Left cardiac atrium (tissue), 4 donors: Measurements from ENCODE around the gene ERBB4. TPM values are rescaled to one million over a fixed set of nuclear protein-coding genes. Genes with fewer than 3 reads are reported as not detected.

Experiments used
- ATAC-seq, 2 donors: fragments of 200-7000 bp; cut with Tn5 transposase; one replicate each; pipeline ENCODE4 v1.9.1; 2020; ENCODE audit warnings: mild to moderate bottlenecking in 2 of 2, moderate library complexity in 2 of 2
- DNase-seq: peaks from one replicate; pipeline ENCODE4 v3.0.0-alpha.2; 2020
- intact Hi-C, 2 donors: fragments of 100-400 bp; cut with DNase I; formaldehyde crosslinking; loops; one replicate each; pipeline versions ENCODE4 v1.14.1 to v1.15.1; 2022 to 2023
- total RNA-seq, 2 donors: library from RNA; stranded (reverse); fragmentation: NEBNext Ultra II Directional; extraction: Animal tissue kit (Norgen Biotek cat#: 25700); gene quantifications; one replicate each; pipeline ENCODE4 v1.2.1, GENCODE V29; 2021
- donor health status: DM: no; HTN: yes; CAD: no.
- donor health status: DM: no; HTN: yes; CAD: no; lungs with severe emphysema.
- donor health status: DM: yes; HTN: yes; CAD: no.
- donor health status: Dilated cardiomyopathy.

The ERBB4 gene
- total RNA-seq, 2 donors from 2014 or later = 17.9 to 20.6 TPM

DNA sequence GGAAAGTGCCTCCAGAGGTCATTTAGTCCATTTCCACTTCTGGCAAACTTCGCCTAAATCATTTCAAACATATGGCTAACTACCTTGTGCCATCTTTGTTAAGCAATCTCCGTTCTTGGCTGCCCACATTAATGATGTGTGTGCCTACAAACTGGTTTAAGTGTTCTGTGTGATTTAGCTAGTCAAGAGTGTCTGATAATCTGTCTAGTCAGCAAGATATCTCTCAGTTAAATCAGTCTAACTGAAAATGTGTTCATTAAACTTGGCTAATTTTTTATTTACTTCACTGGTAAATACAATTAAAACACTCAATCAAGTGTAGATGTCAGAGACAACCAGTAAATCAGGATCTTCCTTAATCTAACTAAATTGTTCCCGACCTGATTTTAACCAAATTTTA lies 352.4 kb downstream of the ERBB4 start:
- intact Hi-C loops = no loop called here
- no peak for DNase-seq
- no peak for ATAC-seq

DNA sequence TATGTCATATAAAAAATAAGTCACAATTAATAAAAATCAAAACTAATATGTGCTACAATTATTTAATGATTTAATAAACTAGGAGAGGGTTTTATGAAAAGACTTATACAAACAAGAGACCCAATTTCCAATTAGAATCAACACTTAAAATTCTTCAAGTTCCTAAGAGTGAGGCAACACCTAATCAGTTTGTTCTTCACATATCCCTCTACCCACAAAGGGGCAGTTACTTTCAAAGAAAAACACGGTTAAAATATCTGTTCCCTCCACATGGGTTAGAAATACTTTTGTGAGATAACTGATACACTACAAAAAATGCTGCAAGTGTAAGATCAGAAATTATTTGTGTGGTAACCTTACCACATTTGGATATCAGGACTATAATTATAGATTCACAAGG lies 357.0 kb downstream of the ERBB4 start:
- DNase-seq = no peak
- intact Hi-C loops = no loop called here
- no peak for ATAC-seq

- DNase-seq (no peak), ATAC-seq (no peak)
- intact Hi-C loops = no loop called here
Observed at GRCh38 chr2:212180408-212181083, 358.1 kb downstream of the ERBB4 start.

GRCh38 chr2:212177724-212178123 lies 360.9 kb downstream of the ERBB4 start:
- intact Hi-C loops = no loop called here
- ATAC-seq = no peak

DNA sequence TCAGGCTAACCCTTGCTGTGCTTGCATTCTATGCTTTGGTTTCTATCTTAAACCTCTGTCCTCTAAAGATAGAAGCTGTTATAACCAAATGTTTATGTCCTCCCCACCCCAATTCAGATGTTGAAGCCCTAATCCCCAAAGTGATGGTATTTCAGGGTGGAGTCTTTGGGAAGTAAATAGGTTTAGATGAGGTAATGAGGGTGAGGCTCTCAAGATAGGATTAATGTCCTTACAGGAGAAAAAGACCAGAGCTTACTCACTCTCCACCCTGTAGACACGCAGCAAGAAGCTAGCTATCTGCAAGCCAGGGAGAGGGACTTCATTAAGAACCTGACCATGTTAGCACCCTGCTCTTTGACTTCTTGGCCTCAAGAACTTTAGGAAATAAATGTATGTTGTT lies 362.5 kb downstream of the ERBB4 start:
- ATAC-seq (no peak), DNase-seq (no peak)
- intact Hi-C loops = no loop called here

More at GRCh38 chr2:212177724-212178123, 360.9 kb downstream of the ERBB4 start:
- DNase-seq = no peak

DNA sequence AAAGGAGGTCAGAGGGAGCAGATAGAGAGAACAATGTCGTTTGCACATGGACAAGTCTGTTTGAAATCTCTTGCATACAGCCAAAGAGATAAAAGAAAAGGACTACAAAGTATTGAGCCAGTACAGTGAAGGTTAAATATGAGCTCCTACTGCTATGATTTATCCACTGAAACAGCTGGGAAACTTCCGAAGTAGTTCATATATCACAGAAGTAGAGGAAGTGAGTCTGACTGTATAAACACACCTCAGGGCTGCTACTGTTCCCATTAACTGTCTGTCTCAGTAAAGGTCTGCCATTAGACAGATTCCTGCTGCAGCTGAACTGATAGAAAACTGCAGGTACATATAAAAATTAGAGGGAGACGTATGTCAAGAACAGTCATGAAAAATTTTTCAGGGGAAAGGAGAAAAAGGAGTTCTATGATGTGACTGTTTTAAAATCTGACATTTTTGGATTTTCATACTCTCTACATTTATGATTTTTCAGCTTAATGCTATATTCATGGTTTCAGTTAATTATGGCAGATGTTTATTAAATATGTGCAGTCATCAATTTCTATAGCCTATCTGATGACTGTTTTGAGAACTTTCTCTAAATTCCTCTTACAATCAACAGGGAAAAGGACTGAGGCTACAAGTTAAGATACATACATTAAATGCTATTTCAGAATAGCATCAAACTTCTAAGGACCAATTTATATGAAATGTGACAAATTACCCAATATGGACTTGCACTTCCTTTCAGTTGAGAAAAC lies 364.7 kb downstream of the ERBB4 start:
- DNase-seq (no peak), ATAC-seq (no peak)
- intact Hi-C loops = no loop called here

DNA sequence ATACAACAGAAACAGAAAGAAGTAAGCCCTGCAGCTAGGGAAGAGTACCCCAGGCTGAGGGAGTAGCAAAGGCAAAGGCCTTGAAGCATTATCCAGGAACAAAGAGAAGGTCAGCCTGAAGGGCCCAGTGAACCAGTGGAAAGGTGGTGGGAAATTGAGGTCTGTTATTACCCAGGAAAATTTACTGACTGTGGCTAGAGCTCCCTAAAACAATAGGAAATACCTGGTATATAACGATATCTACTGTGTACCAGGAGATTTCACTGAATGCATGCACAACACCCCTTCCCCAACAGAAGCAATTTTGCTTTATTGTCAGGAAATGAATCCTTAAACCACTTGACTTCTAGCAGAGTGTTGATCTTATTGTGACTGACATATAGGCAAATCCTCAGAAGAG lies 365.3 kb downstream of the ERBB4 start:
- ATAC-seq (no peak), DNase-seq (no peak)
- intact Hi-C loops = no loop called here

- DNase-seq = no peak
- ATAC-seq = no peak
- intact Hi-C loops = no loop called here
Observed at GRCh38 chr2:212170382-212170781, 368.2 kb downstream of the ERBB4 start.

GRCh38 chr2:212158081-212158480 lies 380.5 kb downstream of the ERBB4 start:
- DNase-seq (no peak), ATAC-seq (no peak)
- intact Hi-C loops = no loop called here

DNA sequence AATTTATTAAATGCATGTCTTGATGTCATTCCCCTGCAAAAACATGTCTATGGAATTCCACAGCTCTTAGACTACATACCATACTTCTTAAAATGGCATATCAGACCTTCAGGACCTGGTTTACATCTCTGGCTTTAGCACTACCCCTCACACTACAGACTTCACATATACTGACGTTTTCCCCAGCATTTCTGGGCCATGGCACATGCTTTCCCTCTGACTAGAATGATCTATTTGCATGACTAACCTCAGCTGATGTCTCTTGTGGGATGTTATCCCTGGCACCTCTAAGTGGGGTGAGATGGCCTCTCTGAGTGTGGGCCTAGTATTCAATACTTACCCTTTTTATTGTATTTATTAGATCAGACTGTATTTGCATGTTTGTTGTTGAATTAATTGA lies 381.6 kb downstream of the ERBB4 start:
- intact Hi-C loops = no loop called here
- DNase-seq (no peak), ATAC-seq (no peak)

DNA sequence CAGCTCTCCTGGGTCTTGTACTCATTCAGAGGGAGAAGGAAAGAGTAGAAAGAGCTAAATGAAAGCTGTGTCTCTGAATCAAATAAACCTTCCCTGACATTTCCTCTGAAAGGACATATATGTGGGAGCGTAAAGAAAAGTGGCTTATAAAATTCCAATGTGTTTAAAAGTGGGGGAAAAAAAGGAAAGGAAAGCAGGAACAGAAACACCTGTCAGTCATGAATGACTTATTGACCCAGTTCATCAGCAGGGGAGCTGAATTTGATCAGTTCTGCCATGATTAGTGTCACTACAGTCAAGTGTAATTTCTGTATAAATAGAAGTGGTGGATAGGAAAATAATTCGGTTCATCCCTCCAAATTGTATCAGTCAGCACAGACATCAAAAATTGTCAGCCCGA lies 382.5 kb downstream of the ERBB4 start:
- DNase-seq (no peak), ATAC-seq (no peak)
- intact Hi-C loops = no loop called here

DNA sequence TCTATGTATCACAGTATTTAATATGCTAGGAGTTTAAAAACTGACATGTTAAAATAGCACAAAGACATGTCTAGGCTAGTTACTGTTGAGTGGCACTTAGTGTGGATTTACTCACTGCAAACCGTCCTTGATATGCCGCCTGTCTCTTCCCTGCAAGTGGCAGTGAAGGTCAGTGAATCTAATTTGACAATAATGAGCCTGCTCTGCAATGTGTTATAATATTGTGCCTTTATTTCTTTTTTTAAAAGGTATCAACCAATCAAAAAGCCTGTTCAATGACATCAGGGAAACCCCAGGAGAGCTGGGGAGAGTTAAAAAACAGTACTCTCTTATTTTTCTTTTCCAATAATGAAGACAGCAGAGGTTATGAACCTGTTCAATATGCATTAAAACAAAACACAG lies 384.1 kb downstream of the ERBB4 start:
- peak; percentile 43 to 78 for ATAC-seq
- intact Hi-C loops = no loop called here
- DNase-seq = no peak

- no peak for DNase-seq
- no peak for ATAC-seq
- intact Hi-C loops = no loop called here
Observed at GRCh38 chr2:212153923-212154322, 384.7 kb downstream of the ERBB4 start.

- intact Hi-C loops = loop anchor here in 1 of 2 donors (5.0 kb wide), 1 partner anchor 389 kb away; the partner anchor contains the start of gene ERBB4
- no peak for DNase-seq
- no peak for ATAC-seq
Observed at GRCh38 chr2:212147921-212148513, 390.6 kb downstream of the ERBB4 start.

DNA sequence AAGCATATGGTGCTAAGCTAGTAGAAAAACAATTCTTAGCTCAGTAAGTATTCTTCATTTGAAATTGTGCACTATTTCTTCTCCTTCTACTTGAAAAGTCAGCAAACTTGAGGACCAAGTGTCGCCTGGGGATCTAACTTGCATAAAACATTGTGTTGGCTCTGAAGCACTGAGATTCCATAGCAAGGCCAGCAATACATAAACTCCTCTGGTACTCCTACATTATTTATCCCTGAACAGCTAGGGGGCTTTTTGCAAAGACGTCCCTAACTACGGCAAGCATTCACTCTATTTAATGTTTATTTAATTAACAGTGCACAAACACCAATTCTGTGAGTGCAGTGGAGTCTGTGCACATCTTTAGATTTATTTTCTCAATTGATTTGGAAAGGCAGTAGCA lies 392.2 kb downstream of the ERBB4 start:
- ATAC-seq = no peak
- intact Hi-C loops = loop anchor here in 1 of 2 donors (5.0 kb wide), 1 partner anchor 391 kb away; the partner anchor contains the start of gene ERBB4

DNA sequence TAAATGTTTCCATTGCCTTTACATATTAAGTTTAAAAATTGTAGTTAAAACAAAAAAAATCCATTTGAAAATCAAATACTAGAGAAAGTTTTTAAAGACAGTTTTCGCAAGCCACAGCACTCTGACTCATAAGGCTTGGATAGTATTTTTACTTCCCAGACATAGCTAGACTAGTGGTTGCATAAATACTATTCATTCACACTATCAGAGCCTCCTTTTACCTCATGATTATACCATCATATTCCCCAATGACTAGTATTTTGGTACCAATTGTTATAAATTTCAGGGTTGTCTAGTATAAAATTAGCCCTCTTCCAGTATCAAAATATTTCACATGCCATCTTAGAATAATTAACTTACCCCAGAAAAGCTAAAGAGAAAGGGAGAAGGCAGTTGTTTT lies 393.5 kb downstream of the ERBB4 start:
- ATAC-seq = peak in 1 of 2 donors; percentile 83
- DNase-seq = no peak
- intact Hi-C loops = loop anchor here in 1 of 2 donors (5.0 kb wide), 1 partner anchor 392 kb away; the partner anchor contains the start of gene ERBB4

More for the DNA sequence above, 392.2 kb downstream of the ERBB4 start:
- no peak for DNase-seq

GRCh38 chr2:212142631-212143030 lies 396.0 kb downstream of the ERBB4 start:
- no peak for DNase-seq
- ATAC-seq = no peak
- intact Hi-C loops = no loop called here

DNA sequence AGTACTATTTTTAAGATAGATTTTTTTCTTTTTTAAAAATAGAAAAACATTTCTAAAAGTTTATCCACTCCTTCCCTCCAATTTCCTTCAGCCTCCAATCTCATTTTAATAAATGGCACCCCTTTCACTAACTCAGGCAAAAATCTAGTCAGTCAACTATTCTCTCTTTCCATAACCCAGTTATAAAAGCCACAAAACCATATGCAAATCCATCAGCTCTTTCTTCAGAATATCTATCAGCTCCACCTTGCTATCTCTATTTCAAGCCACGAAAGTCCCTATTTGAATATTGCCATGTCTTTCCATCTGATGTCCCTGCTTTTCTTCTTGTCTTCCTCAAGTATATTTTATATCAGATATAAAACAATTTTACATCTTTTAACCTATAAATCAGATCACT lies 397.1 kb downstream of the ERBB4 start:
- intact Hi-C loops = no loop called here
- DNase-seq (no peak), ATAC-seq (no peak)

- DNase-seq (no peak), ATAC-seq (no peak)
- intact Hi-C loops = no loop called here
Observed at GRCh38 chr2:212136216-212136795, 402.3 kb downstream of the ERBB4 start.

DNA sequence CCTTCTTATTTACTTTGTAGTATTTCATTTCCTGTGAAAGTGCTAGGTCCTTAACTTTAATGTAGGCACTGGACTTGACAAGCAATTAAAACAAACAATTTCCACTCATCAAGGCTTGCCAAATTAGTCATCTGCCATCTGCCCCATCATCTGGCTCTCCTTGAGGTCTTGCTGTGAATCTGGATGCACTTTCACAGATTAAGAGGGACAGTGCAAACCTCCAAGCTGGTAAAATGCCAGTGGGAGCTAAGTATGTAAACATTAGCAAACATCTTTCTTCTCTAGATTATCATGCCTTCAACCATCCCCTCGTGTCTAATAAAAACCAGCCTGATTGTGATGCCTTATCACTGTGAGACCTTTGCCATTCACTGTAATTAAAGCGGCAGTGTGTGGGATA lies 402.9 kb downstream of the ERBB4 start:
- DNase-seq = no peak
- intact Hi-C loops = no loop called here
- peak in 1 of 2 donors; percentile 23 for ATAC-seq
